ENCODE data around the gene CREB3.

CREB3 gene

GRCh38 chr9:35748242-35748857, 15.9 kb downstream of the CREB3 start:
- no peak for DNase-seq (ENCODE audit: low read depth in 1 of 2, low spot score in 1 of 2)

GRCh38 chr9:35748858-35749514, 16.5 kb downstream of the CREB3 start, which contains the start of the genes GBA2 and RGP1:
Gene GBA2, minus strand, starts transcription at chr9:35749228. Its CDS starts 524 bp downstream, at chr9:35748704.
Gene RGP1, plus strand, starts transcription at chr9:35749287. Its CDS starts 469 bp downstream, at chr9:35749756.
- peak; percentile 49 for DNase-seq (ENCODE audit: low read depth in 1 of 2, low spot score in 1 of 2)

GRCh38 chr9:35749515-35750255, 17.2 kb downstream of the CREB3 start:
- DNase-seq (ENCODE audit: low read depth in 1 of 2, low spot score in 1 of 2), result no peak

GRCh38 chr9:35750256-35750531, 17.7 kb downstream of the CREB3 start:
- DNase-seq (ENCODE audit: low read depth in 1 of 2, low spot score in 1 of 2), result no peak

GRCh38 chr9:35753466-35753865, 21.0 kb downstream of the CREB3 start:
- no peak for DNase-seq (ENCODE audit: low read depth in 1 of 2, low spot score in 1 of 2)

GRCh38 chr9:35754264-35754663, 21.8 kb downstream of the CREB3 start, which contains the start of gene MSMP:
Gene MSMP, minus strand, starts transcription at chr9:35754276. Its CDS starts 147 bp downstream, at chr9:35754129.
- DNase-seq (ENCODE audit: low read depth in 1 of 2, low spot score in 1 of 2), result no peak

GRCh38 chr9:35755071-35755470, 22.6 kb downstream of the CREB3 start:
- DNase-seq (ENCODE audit: low read depth in 1 of 2, low spot score in 1 of 2), result no peak

- DNase-seq (ENCODE audit: low read depth in 1 of 2, low spot score in 1 of 2), result peak; percentile 60 to 78
Measured at GRCh38 chr9:35756275-35757225, 24.1 kb downstream of the CREB3 start.

- peak in 1 of 2 donors; percentile 21 for DNase-seq (ENCODE audit: low read depth in 1 of 2, low spot score in 1 of 2)
Measured at GRCh38 chr9:35757226-35757891, 24.9 kb downstream of the CREB3 start.

- no peak for DNase-seq (ENCODE audit: low read depth in 1 of 2, low spot score in 1 of 2)
Measured at GRCh38 chr9:35757892-35758275, 25.4 kb downstream of the CREB3 start.

GRCh38 chr9:35758475-35759050, 26.1 kb downstream of the CREB3 start:
- no peak for DNase-seq (ENCODE audit: low read depth in 1 of 2, low spot score in 1 of 2)

GRCh38 chr9:35759795-35760194, 27.3 kb downstream of the CREB3 start:
- no peak for DNase-seq (ENCODE audit: low read depth in 1 of 2, low spot score in 1 of 2)

GRCh38 chr9:35760651-35761050, 28.2 kb downstream of the CREB3 start:
- DNase-seq (ENCODE audit: low read depth in 1 of 2, low spot score in 1 of 2), result no peak

- DNase-seq (ENCODE audit: low read depth in 1 of 2, low spot score in 1 of 2), result no peak
Measured at GRCh38 chr9:35763181-35763580, 30.7 kb downstream of the CREB3 start.

- DNase-seq (ENCODE audit: low read depth in 1 of 2, low spot score in 1 of 2), result no peak
Measured at GRCh38 chr9:35763803-35764202, 31.3 kb downstream of the CREB3 start.

GRCh38 chr9:35766997-35767396, 34.5 kb downstream of the CREB3 start:
- DNase-seq (ENCODE audit: low read depth in 1 of 2, low spot score in 1 of 2), result no peak

- DNase-seq (ENCODE audit: low read depth in 1 of 2, low spot score in 1 of 2), result no peak
Measured at GRCh38 chr9:35767458-35767857, 35.0 kb downstream of the CREB3 start.

GRCh38 chr9:35769763-35770162, 37.3 kb downstream of the CREB3 start:
- DNase-seq (ENCODE audit: low read depth in 1 of 2, low spot score in 1 of 2), result no peak

- no peak for DNase-seq (ENCODE audit: low read depth in 1 of 2, low spot score in 1 of 2)
Measured at GRCh38 chr9:35771075-35771433, 38.6 kb downstream of the CREB3 start.

- DNase-seq (ENCODE audit: low read depth in 1 of 2, low spot score in 1 of 2), result no peak
Measured at GRCh38 chr9:35771534-35771933, 39.1 kb downstream of the CREB3 start.

Data from activated CD4-positive, alpha-beta T cell treated with anti-CD3 and anti-CD28 coated beads, Interleukin-2, amount 50 U/mL, for 24 hours (primary cell).